ENCODE measurements around the gene ANKLE2. TPM values are rescaled to one million over a fixed set of nuclear protein-coding genes. Genes with fewer than 3 reads are reported as not detected.

Gene ANKLE2
- polyA plus RNA-seq, 1 donor from 2014 or later, result 72.3 TPM

- no peaks in the 10 kb centered on the region for H3K9me3 ChIP-seq (ENCODE audit: low read length)
- no peaks in the 10 kb centered on the region for H3K27me3 ChIP-seq (ENCODE audit: insufficient read depth, low read depth, low read length)
- H3K9me2 ChIP-seq (ENCODE audit: insufficient read depth, low read length), result no peaks in the 10 kb centered on the region
- TF ChIP-seq RAD21 (conservative IDR thresholded peaks at IDR 0.05) (no peak), SMC3 (conservative IDR thresholded peaks at IDR 0.05; ENCODE audit: poor library complexity) (no peak), CTCF (IDR thresholded peaks at IDR 0.05; ENCODE audit: poor library complexity, severe bottlenecking) (no peak), REST (IDR thresholded peaks at IDR 0.05; ENCODE audit: borderline replicate concordance) (no peak), MXI1 (conservative IDR thresholded peaks at IDR 0.05; ENCODE audit: poor library complexity, severe bottlenecking) (no peak), POLR2AphosphoS5 (IDR thresholded peaks at IDR 0.05) (no peak), EP300 (conservative IDR thresholded peaks at IDR 0.05; ENCODE audit: poor library complexity, severe bottlenecking) (no peak), TAF1 (IDR thresholded peaks at IDR 0.05; ENCODE audit: low read depth) (no peak)
- no peaks in the 10 kb centered on the region for H3F3A ChIP-seq (ENCODE audit: insufficient read depth, low read length, poor library complexity, severe bottlenecking)
- H3K36me3 ChIP-seq (ENCODE audit: insufficient read depth, low read length), result no peaks in the 10 kb centered on the region
- H3K27ac ChIP-seq (ENCODE audit: low read length), result no peak overlapping the region
- H3K4me2 ChIP-seq (ENCODE audit: low read length), result no peak overlapping the region
- H3K4me3 ChIP-seq (ENCODE audit: low read length), result no peak overlapping the region
- H2AFZ ChIP-seq (ENCODE audit: low read depth, low read length), result no peak overlapping the region
- no peak overlapping the region for H3K9ac ChIP-seq (ENCODE audit: low read length)
- no peaks in the 10 kb centered on the region for H4K20me1 ChIP-seq (ENCODE audit: insufficient read depth)
- H3K79me2 ChIP-seq (replicated peaks; ENCODE audit: insufficient read depth, low read length), result peaks cover 19% of the 10 kb centered on the region
Measured at GRCh38 chr12:132715874-132716273, 45.8 kb downstream of the ANKLE2 start.

GRCh38 chr12:132713123-132713522 lies 48.5 kb downstream of the ANKLE2 start:
- Histone ChIP-seq H2AFZ (ENCODE audit: low read depth, low read length) (no peak overlapping the region), H3K9ac (ENCODE audit: low read length) (no peak overlapping the region), H4K20me1 (ENCODE audit: insufficient read depth) (no peaks in the 10 kb centered on the region), H3F3A (ENCODE audit: insufficient read depth, low read length, poor library complexity, severe bottlenecking) (no peaks in the 10 kb centered on the region), H3K79me2 (replicated peaks; ENCODE audit: insufficient read depth, low read length) (peaks cover 19% of the 10 kb centered on the region), H3K36me3 (ENCODE audit: insufficient read depth, low read length) (no peaks in the 10 kb centered on the region), H3K27me3 (ENCODE audit: insufficient read depth, low read depth, low read length) (no peaks in the 10 kb centered on the region), H3K9me3 (ENCODE audit: low read length) (no peaks in the 10 kb centered on the region), H3K27ac (ENCODE audit: low read length) (no peak overlapping the region), H3K4me2 (ENCODE audit: low read length) (no peak overlapping the region), H3K9me2 (ENCODE audit: insufficient read depth, low read length) (no peaks in the 10 kb centered on the region), H3K4me3 (ENCODE audit: low read length) (no peak overlapping the region)
- no peak for TF ChIP-seq TAF1 (IDR thresholded peaks at IDR 0.05; ENCODE audit: low read depth)

- Histone ChIP-seq H3F3A (ENCODE audit: insufficient read depth, low read length, poor library complexity, severe bottlenecking) (no peaks in the 10 kb centered on the region), H3K4me2 (ENCODE audit: low read length) (peak overlapping the region; percentile 48), H3K36me3 (ENCODE audit: insufficient read depth, low read length) (no peaks in the 10 kb centered on the region), H3K27me3 (ENCODE audit: insufficient read depth, low read depth, low read length) (no peaks in the 10 kb centered on the region), H3K9me2 (ENCODE audit: insufficient read depth, low read length) (no peaks in the 10 kb centered on the region), H3K9me3 (ENCODE audit: low read length) (no peaks in the 10 kb centered on the region), H2AFZ (ENCODE audit: low read depth, low read length) (peak overlapping the region; percentile 33), H3K9ac (ENCODE audit: low read length) (peak overlapping the region; percentile 69), H3K79me2 (replicated peaks; ENCODE audit: insufficient read depth, low read length) (peaks cover 19% of the 10 kb centered on the region), H3K4me3 (ENCODE audit: low read length) (peak overlapping the region; percentile 95), H3K27ac (ENCODE audit: low read length) (peak overlapping the region; percentile 24), H4K20me1 (ENCODE audit: insufficient read depth) (no peaks in the 10 kb centered on the region)
- TF ChIP-seq EP300 (conservative IDR thresholded peaks at IDR 0.05; ENCODE audit: poor library complexity, severe bottlenecking) (no peak), REST (IDR thresholded peaks at IDR 0.05; ENCODE audit: borderline replicate concordance) (no peak), RAD21 (conservative IDR thresholded peaks at IDR 0.05) (no peak), TAF1 (IDR thresholded peaks at IDR 0.05; ENCODE audit: low read depth) (no peak), POLR2AphosphoS5 (IDR thresholded peaks at IDR 0.05) (no peak), SMC3 (conservative IDR thresholded peaks at IDR 0.05; ENCODE audit: poor library complexity) (no peak), EZH2 (IDR thresholded peaks at IDR 0.05; ENCODE audit: borderline replicate concordance, insufficient read depth, low read length, poor library complexity, severe bottlenecking) (no peak)
Measured at GRCh38 chr12:132711080-132711843, 50.4 kb downstream of the ANKLE2 start.

All from neural cell (in vitro differentiated cells).